Activated CD4-positive, CD25-positive, alpha-beta regulatory T cell (primary cell): ENCODE data around the gene SLIT1.
"Not testable (repeated sequence)": the region's sequence is repeated elsewhere in the genome, so short reads cannot be mapped to it uniquely, and the experiment has no call there.

ENCODE experiments used
- DNase-seq, 4 experiments: peaks; one replicate each; lab custom pipeline; 2025; lab: John Stamatoyannopoulos, UW

Gene SLIT1

GRCh38 chr10:97042716-97043562 lies 142.8 kb downstream of the SLIT1 start:
- DNase-seq, result no peak

- DNase-seq, result no peak
Observed at GRCh38 chr10:97042081-97042480, 143.7 kb downstream of the SLIT1 start.

- no peak for DNase-seq
Observed at GRCh38 chr10:97040706-97041105, 145.1 kb downstream of the SLIT1 start.

GRCh38 chr10:97040248-97040584 lies 145.5 kb downstream of the SLIT1 start:
- no peak for DNase-seq

GRCh38 chr10:97039538-97040247 lies 146.1 kb downstream of the SLIT1 start:
- DNase-seq, result no peak

- no peak for DNase-seq
Observed at GRCh38 chr10:97038688-97039087, 147.1 kb downstream of the SLIT1 start.

- DNase-seq, result peak; percentile 19 to 48 (median 37)
Observed at GRCh38 chr10:97037365-97038361, 148.1 kb downstream of the SLIT1 start.

- no peak for DNase-seq
Observed at GRCh38 chr10:97034958-97035769, 150.6 kb downstream of the SLIT1 start.

GRCh38 chr10:97034301-97034700 lies 151.5 kb downstream of the SLIT1 start:
- DNase-seq, result no peak

- not testable (repeated sequence) for DNase-seq
Observed at GRCh38 chr10:97033841-97034240, 151.9 kb downstream of the SLIT1 start.

GRCh38 chr10:97032624-97033023 lies 153.1 kb downstream of the SLIT1 start:
- DNase-seq, result no peak

- no peak for DNase-seq
Observed at GRCh38 chr10:97031459-97031858, 154.3 kb downstream of the SLIT1 start.

- DNase-seq, result no peak
Observed at GRCh38 chr10:97030894-97031293, 154.9 kb downstream of the SLIT1 start.

- DNase-seq, result no peak
Observed at GRCh38 chr10:97029271-97029670, 156.5 kb downstream of the SLIT1 start.

GRCh38 chr10:97028832-97029178 lies 157.0 kb downstream of the SLIT1 start:
- no peak for DNase-seq

GRCh38 chr10:97028126-97028831 lies 157.5 kb downstream of the SLIT1 start:
- no peak for DNase-seq

GRCh38 chr10:97025613-97026242 lies 160.0 kb downstream of the SLIT1 start:
- DNase-seq, result peak in 1 of 4 experiments; percentile 22

- no peak for DNase-seq
Observed at GRCh38 chr10:97024168-97025073, 161.3 kb downstream of the SLIT1 start.
